Keratinocyte (primary cell): Measurements from ENCODE around the gene CEP43. TPM values are rescaled to one million over a fixed set of nuclear protein-coding genes. Genes with fewer than 3 reads are reported as not detected.

ENCODE experiments used
- DNase-seq: peaks from one replicate; pipeline ENCODE4 v3.0.0-alpha.2; 2011; ENCODE audit warnings: low read depth, missing footprints, low spot score
- FAIRE-seq: peaks from 2 replicates; lab custom pipeline; 2011; peaks lifted over from hg19 to GRCh38; lab: Jason Lieb, UNC
- H2AFZ ChIP-seq: 2 replicates; pipeline ENCODE4 v1.6.0; 2012; ENCODE audit warnings: low read length, control low read depth, inconsistent platforms; ENCODE audit not compliant: control insufficient read depth
- H3K27ac ChIP-seq: 2 replicates; pipeline ENCODE4 v1.5.1; 2011; ENCODE audit warnings: low read length; ENCODE audit not compliant: control insufficient read depth, insufficient read depth
- H3K27me3 ChIP-seq: 3 replicates; pipeline ENCODE4 v1.6.0; 2011; ENCODE audit warnings: low read length; ENCODE audit not compliant: control insufficient read depth, insufficient read depth; ENCODE audit errors: extremely low read depth
- H3K36me3 ChIP-seq, 2 experiments: 2 replicates in 1 of 2; 3 replicates in 1 of 2; pipeline ENCODE4 v1.5.1; 2011; ENCODE audit warnings: low read length in 2 of 2, mild to moderate bottlenecking in 1 of 2; ENCODE audit not compliant: control insufficient read depth in 2 of 2, insufficient read depth in 2 of 2; ENCODE audit errors: extremely low read depth in 1 of 2
- H3K4me1 ChIP-seq: 3 replicates; pipeline ENCODE4 v1.5.1; 2011; ENCODE audit warnings: low read length; ENCODE audit not compliant: control insufficient read depth, insufficient read depth; ENCODE audit errors: extremely low read depth
- H3K4me2 ChIP-seq: 3 replicates; pipeline ENCODE4 v1.6.0; 2011; ENCODE audit warnings: low read depth, low read length; ENCODE audit not compliant: control insufficient read depth, insufficient read depth; ENCODE audit errors: extremely low read depth
- H3K4me3 ChIP-seq, 3 experiments: fragments of 200-600 bp in 1 of 3; sonication (generic) in 1 of 3; 2 replicates in 2 of 3; 3 replicates in 1 of 3; pipeline ENCODE4 v1.5.1; 2011 to 2016; ENCODE audit warnings: low read length in 3 of 3, mild to moderate bottlenecking in 3 of 3, control low read depth in 2 of 3, inconsistent platforms in 1 of 3, low read depth in 1 of 3, mixed read lengths in 1 of 3, mixed run types in 1 of 3, moderate library complexity in 1 of 3; ENCODE audit not compliant: control insufficient read depth in 2 of 3, insufficient read depth in 2 of 3; ENCODE audit errors: extremely low read depth in 1 of 3
- H3K79me2 ChIP-seq: 2 replicates; pipeline ENCODE4 v1.6.0; 2012; ENCODE audit warnings: low read length; ENCODE audit not compliant: control insufficient read depth, insufficient read depth
- H3K9ac ChIP-seq: 3 replicates; pipeline ENCODE4 v1.6.0; 2011; ENCODE audit warnings: low read length; ENCODE audit not compliant: control insufficient read depth, insufficient read depth; ENCODE audit errors: extremely low read depth
- H3K9me1 ChIP-seq: 3 replicates; pipeline ENCODE4 v1.6.0; 2011; ENCODE audit warnings: low read length; ENCODE audit not compliant: control insufficient read depth, insufficient read depth; ENCODE audit errors: extremely low read depth
- H3K9me3 ChIP-seq: 2 replicates; pipeline ENCODE4 v1.5.1; 2012; ENCODE audit warnings: low read depth, low read length; ENCODE audit not compliant: control insufficient read depth
- H4K20me1 ChIP-seq: 3 replicates; pipeline ENCODE4 v1.6.0; 2011; ENCODE audit warnings: low read length; ENCODE audit not compliant: control insufficient read depth, insufficient read depth; ENCODE audit errors: extremely low read depth
- EZH2 ChIP-seq: IDR thresholded peaks from one replicate; pipeline ENCODE4 v1.6.1; 2012; ENCODE audit warnings: inconsistent platforms, mild to moderate bottlenecking, low read length, moderate library complexity
- dilution Hi-C: fragments of 300-500 bp; cut with MboI; formaldehyde crosslinking; loops from one replicate; pipeline ENCODE4 v1.7.0; 2020; ENCODE audit warnings: low sequenced_read_pairs; ENCODE audit not compliant: extremely low pct_ligation_motif_present
- polyA plus RNA-seq, 5 experiments: library from polyadenylated mRNA; depleted of rRNA in 3 of 5; stranded (reverse) in 3 of 5; stranded (forward) in 1 of 5; unstranded in 1 of 5; fragments of >200 nt; gene quantifications; 1 replicate in 1 of 5; 2 replicates in 3 of 5; 3 replicates in 1 of 5; pipeline versions ENCODE4 v1.2.1 to v1.2.3, GENCODE V29; 2011 to 2012; ENCODE audit warnings: missing spikeins in 2 of 5, low read depth in 1 of 5, low replicate concordance in 1 of 5
- TF ChIP-seq, protein P1 (sequence below), 3 experiments: IDR thresholded peaks in 1 of 3; conservative IDR thresholded peaks in 1 of 3; optimal IDR thresholded peaks in 1 of 3; 2 replicates in 2 of 3; 3 replicates in 1 of 3; pipeline versions ENCODE3 to v1.5.1; 2011; ENCODE audit warnings: low read length in 3 of 3, mild to moderate bottlenecking in 3 of 3, moderate library complexity in 2 of 3, control low read depth in 1 of 3, inconsistent platforms in 1 of 3; ENCODE audit not compliant: insufficient read depth in 2 of 3; ENCODE audit errors: extremely low read depth in 1 of 3

CEP43 gene
- polyA plus RNA-seq, 1 donor (not counting 4 experiments of a cell fraction or from before 2014, with no cell fraction given) = 18.4 TPM

DNA sequence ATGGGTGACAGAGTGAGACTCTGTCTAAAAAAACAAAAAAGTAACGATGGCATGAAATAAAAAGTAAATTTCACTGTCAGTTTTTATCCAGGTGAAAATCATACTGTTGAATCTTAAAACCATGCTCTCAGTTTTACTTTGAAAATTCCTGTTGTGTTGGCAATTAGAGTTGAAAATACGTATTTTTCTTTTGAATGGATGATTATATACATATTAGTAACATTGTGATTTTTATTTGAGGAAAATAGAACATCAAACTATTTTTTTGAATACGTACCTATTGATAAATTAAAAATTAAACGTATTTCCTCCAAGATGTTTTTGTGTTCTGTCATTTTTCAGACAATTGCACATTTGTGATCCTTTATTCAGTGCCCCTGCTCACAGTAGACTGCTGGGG is 14.7 kb downstream of the CEP43 start:
- no peak for DNase-seq
- Histone ChIP-seq H3K36me3 (peaks cover 6 to 8% of the 10 kb centered on the region in 2 experiments), H4K20me1 (no peaks in the 10 kb centered on the region), H3K9me3 (no peaks in the 10 kb centered on the region), H3K4me2 (no peak overlapping the region), H3K79me2 (no peaks in the 10 kb centered on the region), H3K27me3 (no peaks in the 10 kb centered on the region), H3K27ac (no peak overlapping the region), H3K9me1 (no peaks in the 10 kb centered on the region), H3K9ac (no peak overlapping the region), H2AFZ (no peak overlapping the region), H3K4me3 (no peak overlapping the region), H3K4me1 (no peaks in the 10 kb centered on the region)
- TF ChIP-seq, protein P1, sequence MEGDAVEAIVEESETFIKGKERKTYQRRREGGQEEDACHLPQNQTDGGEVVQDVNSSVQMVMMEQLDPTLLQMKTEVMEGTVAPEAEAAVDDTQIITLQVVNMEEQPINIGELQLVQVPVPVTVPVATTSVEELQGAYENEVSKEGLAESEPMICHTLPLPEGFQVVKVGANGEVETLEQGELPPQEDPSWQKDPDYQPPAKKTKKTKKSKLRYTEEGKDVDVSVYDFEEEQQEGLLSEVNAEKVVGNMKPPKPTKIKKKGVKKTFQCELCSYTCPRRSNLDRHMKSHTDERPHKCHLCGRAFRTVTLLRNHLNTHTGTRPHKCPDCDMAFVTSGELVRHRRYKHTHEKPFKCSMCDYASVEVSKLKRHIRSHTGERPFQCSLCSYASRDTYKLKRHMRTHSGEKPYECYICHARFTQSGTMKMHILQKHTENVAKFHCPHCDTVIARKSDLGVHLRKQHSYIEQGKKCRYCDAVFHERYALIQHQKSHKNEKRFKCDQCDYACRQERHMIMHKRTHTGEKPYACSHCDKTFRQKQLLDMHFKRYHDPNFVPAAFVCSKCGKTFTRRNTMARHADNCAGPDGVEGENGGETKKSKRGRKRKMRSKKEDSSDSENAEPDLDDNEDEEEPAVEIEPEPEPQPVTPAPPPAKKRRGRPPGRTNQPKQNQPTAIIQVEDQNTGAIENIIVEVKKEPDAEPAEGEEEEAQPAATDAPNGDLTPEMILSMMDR (optimal IDR thresholded peaks at IDR 0.05 in 1 of 3, IDR thresholded peaks at IDR 0.05 in 1 of 3, conservative IDR thresholded peaks at IDR 0.05 in 1 of 3; ENCODE audit: extremely low read depth in 1 of 3, insufficient read depth in 2 of 3, low read length in 3 of 3) = no peak
- TF ChIP-seq EZH2 = no peak
- FAIRE-seq = no peak
- dilution Hi-C loops = no loop called here

DNA sequence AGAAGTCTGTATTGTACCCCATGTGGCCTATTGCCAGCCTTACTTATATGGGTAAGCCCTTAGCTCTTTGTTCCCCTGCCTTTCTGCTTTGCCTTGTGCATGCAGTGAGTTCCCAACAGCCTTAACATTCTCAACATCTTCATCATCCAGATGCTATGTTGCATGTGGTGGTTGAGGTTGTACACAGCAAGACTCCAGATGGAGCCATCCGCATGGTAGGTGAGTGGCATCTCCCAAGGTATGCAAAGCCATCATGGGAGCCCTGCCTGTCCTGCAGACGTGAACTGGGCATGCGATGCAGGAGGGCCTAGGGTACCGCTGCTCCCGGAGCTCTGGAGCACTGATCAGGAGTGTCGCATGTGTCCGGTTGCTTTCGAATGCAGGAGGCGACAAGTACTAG is 16.1 kb downstream of the CEP43 start:
- FAIRE-seq (no peak), DNase-seq (no peak)
- H4K20me1 ChIP-seq = no peaks in the 10 kb centered on the region
- H3K27me3 ChIP-seq = no peaks in the 10 kb centered on the region
- no peak overlapping the region for H2AFZ ChIP-seq
- H3K4me3 ChIP-seq = no peak overlapping the region
- no peaks in the 10 kb centered on the region for H3K9me1 ChIP-seq
- no peaks in the 10 kb centered on the region for H3K4me1 ChIP-seq
- H3K36me3 ChIP-seq = peaks cover 8 to 9% of the 10 kb centered on the region in 2 experiments
- no peak overlapping the region for H3K27ac ChIP-seq
- H3K4me2 ChIP-seq = no peak overlapping the region
- H3K9ac ChIP-seq = no peak overlapping the region
- no peaks in the 10 kb centered on the region for H3K9me3 ChIP-seq
- dilution Hi-C loops = no loop called here
- no peaks in the 10 kb centered on the region for H3K79me2 ChIP-seq
- TF ChIP-seq, protein P1 (optimal IDR thresholded peaks at IDR 0.05 in 1 of 3, IDR thresholded peaks at IDR 0.05 in 1 of 3, conservative IDR thresholded peaks at IDR 0.05 in 1 of 3; ENCODE audit: extremely low read depth in 1 of 3, insufficient read depth in 2 of 3, low read length in 3 of 3) = no peak
- no peak for TF ChIP-seq EZH2
